SHP77 treated with DMSO at 0.1 percent for 48 hours (cell line): Measurements from ENCODE around the gene B3GAT3.
"Not testable (repeated sequence)": the region's sequence is repeated elsewhere in the genome, so short reads cannot be mapped to it uniquely, and the experiment has no call there.

Experiments used
- DNase-seq: peaks from one replicate; lab custom pipeline; 2025; lab: John Stamatoyannopoulos, UW

The B3GAT3 gene

DNA sequence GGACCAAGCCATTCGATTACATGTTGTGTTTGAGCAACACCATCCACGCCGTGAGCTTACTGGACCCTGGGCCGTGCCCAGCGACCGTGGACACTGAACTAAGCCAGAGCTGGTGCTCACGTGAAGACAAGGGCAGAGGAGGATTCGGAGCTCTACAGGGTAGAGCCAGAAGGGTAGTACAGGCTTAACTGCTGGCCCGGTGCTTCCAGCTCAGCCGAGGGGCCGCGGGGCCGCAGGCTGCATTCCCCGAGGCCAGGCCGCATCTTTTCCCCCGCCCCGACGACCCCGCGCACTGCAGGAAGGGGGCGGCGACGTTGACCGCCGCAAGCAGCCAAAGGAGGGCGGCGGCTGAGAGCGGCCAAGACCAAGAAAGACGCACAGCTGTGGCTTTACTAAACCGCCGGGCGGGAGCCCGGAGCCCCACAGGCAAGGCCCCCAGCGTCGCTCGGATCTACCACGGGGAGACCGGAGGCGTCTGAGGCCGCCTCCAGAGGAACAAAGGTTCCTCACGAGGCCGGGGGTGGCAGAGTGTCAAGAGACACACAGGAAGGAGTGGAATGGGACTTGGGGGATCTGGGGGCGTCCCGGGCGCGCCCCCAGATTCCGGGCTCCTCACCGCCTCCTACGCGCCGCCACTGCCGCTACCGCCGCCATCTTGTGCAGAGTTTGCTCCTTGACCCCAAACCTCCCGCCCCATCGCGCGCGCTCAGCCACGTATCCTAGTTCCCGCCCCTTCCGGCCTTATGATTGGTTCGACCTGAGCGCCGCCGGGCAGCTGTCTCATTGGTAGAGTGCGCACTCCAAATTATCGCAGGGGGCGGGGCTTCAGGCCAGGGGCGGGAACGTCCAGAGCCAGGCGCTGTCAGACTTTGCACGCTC is 24.4 kb upstream of the B3GAT3 start, which contains the start of gene GANAB:
TSS of gene GANAB (minus strand) at position 668 of the 879 bp plus-strand sequence. CDS start at position 654, 14 bp downstream.
- DNase-seq = peak; percentile 86

DNA sequence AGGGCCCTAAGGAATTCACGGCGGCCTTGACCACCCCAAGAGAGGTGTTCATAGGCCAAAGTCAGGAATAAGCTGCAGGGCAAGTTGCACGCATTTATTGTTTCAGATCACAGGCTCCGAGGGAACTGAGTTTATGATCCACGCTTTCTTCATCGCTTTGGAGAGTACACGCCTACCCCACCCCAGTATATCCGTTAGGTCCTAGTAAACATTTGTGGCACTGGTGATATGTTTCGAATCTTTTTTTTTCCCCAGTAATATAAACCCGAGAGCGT is 23.8 kb upstream of the B3GAT3 start:
- DNase-seq = no peak

GRCh38 chr11:62644220-62644619 is 22.4 kb upstream of the B3GAT3 start:
- no peak for DNase-seq

DNA sequence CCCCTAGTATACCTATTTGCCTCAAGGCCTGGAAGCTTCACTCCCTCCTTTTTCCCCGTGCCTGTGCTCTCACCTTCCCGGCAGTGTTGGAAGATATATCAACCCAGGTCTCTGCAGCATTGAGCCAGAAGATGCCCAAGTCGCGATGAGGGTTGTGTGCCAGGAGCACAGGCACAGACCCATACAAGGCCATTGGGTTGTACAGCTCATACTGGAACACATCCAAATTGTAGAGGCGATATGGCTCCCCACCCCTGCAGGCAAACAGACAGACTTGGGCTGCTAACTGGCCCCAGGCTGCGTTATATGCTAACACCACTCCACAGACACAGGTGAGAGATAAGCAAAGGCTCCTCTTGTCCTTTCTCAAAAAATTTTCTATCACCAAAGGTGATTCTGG is 10.7 kb upstream of the B3GAT3 start:
- no peak for DNase-seq

DNA sequence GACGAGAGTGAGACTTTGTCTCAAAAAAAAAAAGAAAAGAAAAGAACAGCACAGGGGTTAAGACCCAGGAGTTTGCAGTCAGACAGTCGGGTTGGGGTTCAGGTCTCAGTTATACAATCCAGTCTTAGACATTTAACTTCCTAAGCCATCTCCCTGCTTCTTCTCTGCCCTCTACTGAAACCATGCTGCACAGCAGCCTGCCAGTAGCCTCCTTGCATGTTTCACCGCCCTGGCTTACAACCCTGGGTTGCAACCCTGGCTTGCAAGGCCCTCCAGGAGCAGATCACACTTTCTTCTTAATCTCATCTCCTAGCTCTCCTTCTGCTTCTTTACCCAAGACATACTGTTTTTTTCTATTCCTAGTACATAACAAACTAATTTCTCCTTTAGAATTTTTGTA is 5.9 kb upstream of the B3GAT3 start:
- no peak for DNase-seq

DNA sequence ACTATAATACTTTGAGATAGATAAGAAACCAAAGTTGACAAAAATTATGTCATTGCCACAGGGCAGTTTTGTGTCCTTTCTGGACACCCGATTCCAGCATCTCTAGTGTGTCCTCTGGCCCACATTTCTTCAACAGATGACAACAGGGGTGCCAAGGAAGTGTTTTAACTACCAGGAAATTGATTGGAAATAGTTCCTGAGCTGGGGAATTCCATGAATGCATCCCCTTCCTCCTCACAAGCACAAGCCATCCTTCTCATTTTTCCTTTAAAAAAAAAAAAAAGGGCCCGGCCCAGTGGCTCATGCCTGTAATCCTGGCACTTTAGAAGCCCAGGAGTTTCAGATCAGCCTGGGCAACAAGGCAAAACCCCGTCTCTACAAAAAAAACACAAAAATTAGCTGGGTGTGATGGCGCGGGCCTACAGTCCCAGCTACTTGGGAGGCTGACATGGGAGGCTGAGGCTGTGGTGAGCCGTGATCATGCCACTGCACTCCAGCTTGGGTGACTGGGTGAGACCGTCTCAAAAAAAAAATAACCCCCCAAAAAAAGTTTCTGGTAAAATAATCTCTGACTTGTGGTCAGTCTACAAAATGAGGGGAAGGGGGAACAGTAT is 797 bp upstream of the B3GAT3 start:
- no peak for DNase-seq

DNA sequence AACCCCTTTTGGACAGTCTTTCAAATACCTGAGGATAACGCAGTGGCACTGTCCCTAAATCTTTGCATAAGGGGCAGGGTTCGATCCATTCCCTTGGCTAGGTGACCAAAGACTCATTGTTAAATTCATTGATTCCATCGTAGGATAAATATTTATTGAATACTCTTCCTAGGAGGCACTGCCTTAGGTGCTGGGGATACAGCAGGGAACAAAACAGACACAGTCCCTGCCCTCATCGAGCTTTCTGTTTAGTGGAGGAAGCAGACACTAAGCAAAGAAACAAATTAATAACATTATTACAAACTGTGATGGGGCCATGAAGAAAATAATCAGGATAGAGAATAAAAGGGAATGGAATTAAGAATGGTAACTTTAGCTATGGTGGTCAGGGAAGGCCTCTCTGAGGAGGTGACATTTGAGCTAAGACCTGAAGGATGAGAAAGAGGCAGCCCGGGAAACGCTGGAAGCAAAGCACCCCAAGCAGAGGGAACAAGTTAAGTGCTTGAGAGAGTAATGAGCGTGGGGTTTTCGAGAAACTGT is 689 bp downstream of the B3GAT3 start:
- DNase-seq = no peak

DNA sequence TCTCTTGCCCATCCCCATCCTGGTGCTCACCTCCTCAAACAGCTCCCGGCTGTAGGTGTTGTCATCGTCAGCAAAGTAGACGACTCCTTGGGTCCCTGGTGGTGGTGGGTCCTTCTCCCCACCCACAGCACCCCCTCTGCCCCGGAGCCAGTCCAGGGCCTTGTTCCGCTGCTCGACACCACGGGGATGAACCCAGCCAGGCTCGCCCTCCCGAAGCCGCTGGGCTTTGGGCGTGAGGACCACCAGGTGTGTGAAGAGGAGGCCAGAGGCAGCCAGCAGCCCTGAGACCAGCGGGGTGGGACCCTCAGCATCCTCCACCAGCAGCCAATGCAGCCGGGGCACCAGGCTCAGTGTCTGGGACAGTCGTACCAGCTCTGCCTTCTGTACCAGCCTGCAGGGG is 4.8 kb downstream of the B3GAT3 start:
- DNase-seq = not testable (repeated sequence)

DNA sequence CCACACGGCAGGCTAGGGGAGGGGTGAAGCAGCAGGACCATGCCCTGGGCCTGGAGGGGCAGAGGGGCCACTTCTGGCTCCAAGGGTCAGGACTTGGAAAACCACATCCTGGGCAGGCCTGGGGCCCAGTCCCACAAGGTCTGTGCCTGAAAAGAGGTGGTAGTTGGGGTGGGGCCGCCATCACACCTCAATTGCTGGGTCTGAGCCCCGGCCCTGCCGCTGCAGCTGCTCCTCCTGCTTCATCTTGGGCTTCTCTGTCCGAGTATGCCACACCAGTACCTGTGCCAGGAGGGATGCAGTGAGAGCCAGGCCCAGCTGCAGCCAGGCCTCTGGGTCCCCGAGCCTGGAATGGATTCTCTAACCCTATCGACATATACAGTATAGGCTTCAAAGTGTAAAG is 6.3 kb downstream of the B3GAT3 start:
- no peak for DNase-seq

GRCh38 chr11:62614275-62614674 is 7.5 kb downstream of the B3GAT3 start:
- DNase-seq = no peak

- DNase-seq = peak; percentile 38
Measured at GRCh38 chr11:62613291-62613778, 8.5 kb downstream of the B3GAT3 start.

- DNase-seq = peak; percentile 61
Measured at GRCh38 chr11:62612366-62613290, 9.2 kb downstream of the B3GAT3 start, which contains the start of the genes EML3 and ROM1. Gene EML3, minus strand, starts transcription at chr11:62612775. Its CDS starts 318 bp downstream, at chr11:62612457. Gene ROM1, plus strand, starts transcription at chr11:62613257. Its CDS starts 25 bp downstream, at chr11:62613282.

GRCh38 chr11:62611705-62612365 is 10.0 kb downstream of the B3GAT3 start:
- peak; percentile 8 for DNase-seq

DNA sequence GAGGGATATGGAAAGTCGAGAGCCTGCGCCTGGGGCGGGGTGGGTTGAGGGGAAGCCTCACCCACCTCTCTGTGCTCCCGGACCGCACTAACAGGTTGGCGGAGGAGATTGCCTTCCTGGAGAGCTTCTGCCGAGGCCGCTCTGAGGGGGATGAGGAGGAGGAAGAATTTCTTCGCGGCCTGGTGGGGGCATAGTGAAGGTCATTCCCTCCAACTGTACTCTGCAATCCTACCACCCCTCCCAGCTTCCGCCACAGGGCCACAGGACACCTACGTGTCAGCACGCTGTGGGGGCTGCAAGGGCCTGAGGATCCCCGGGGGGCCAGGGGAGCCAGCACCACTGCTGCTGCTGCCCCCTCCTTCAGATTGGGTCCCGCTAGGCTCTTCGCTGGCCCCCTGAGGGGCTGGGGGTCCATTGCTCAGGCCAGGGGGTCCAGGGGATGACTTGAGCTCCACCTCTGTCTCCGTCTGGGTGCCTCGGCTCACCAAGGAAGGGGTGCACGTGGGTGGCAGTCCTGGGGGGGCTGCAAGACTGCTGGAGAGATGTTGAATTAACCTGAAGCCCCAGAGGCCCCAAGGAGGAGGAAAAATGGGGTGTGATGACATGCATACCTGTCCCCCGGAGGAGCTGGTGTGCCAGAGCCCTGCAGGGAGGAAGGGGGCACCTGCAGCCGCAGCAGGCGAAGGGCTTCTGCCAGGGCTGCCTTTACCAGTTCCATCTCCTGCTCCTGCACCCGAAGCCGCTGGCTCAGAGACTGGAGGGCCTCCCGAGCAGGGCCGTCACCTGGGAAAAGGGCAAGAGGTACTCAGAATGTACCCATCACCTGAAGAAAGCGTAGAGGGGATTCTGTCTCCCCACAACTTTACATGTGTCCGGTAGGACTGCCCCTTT is 10.7 kb downstream of the B3GAT3 start:
- DNase-seq = no peak

DNA sequence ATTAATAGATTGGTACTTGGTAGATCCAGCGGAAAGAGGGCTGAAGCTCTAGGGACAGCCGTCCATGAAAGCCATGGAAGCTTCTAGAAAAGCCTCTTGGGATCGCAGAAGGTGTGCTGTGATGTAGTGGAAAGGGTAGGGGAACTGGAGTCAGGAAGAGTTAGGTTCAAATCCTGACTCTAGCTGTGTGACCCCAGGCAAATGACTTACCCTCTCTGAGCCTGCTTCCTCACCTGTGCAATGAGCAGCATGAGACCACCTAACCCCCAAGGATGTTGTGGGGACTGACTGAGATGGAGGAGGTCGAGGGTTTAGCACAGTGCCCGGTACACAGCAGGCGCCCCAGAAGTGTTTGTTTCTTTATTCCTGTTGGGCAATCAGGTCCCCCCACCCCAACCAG is 11.4 kb downstream of the B3GAT3 start:
- no peak for DNase-seq

DNA sequence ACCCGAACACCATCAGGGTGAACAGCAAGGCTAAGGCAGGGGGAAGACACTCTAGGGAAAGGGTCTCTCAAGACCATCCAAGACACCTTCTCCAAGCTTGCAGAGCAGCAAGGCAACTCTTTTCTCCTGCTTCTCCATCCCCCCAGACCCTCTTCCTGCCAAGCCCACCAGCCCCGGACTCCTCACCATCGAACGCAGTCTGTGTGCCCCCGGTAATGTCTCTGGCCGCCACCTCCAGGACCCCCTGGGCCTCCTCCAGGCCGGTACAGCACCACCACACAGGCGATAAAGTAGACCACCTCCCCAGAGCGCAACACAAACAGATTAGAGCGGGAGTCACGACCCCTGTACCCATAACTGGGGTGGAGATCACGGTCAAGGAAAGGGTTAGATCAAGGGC is 13.0 kb downstream of the B3GAT3 start:
- DNase-seq = no peak

DNA sequence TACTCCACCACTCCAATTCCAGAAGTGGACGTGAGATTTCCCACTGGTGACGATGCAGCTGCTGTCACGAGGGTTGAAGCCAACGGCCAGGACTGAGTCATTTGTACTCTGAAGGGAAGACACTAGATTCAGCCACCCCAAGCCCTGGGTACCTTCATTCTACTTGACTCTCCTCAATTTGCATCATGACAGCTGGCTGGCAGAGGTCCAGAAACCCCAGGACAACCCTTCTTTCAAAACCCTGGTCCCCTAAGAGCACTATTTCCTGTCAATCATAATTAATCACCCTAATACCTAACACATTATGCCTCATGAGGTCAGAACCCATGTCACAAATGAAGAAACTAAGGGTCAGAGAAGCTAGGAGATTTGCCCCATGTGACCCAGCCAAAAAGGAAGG is 14.1 kb downstream of the B3GAT3 start:
- DNase-seq = no peak

- no peak for DNase-seq
Measured at GRCh38 chr11:62605902-62606301, 15.9 kb downstream of the B3GAT3 start.

GRCh38 chr11:62605467-62605866 is 16.3 kb downstream of the B3GAT3 start:
- DNase-seq = no peak

GRCh38 chr11:62604460-62605120 is 17.2 kb downstream of the B3GAT3 start:
- no peak for DNase-seq
